PFSK-1 (cell line): ENCODE data around the gene NOC3L.

Experiments used
- FOXP2 ChIP-seq: optimal IDR thresholded peaks from 2 replicates; pipeline ENCODE3; 2011; ENCODE audit warnings: borderline replicate concordance, control low read depth, inconsistent platforms; ENCODE audit not compliant: insufficient read depth; ENCODE audit errors: extremely low read length, extremely low read depth
- POLR2AphosphoS5 ChIP-seq: IDR thresholded peaks from 2 replicates; pipeline ENCODE4 v1.6.1; 2012; ENCODE audit warnings: low read depth, mild to moderate bottlenecking, control low read depth, low read length, moderate library complexity
- SIN3A ChIP-seq: IDR thresholded peaks from 2 replicates; pipeline ENCODE4 v1.6.1; 2012; ENCODE audit warnings: mild to moderate bottlenecking, low read length, moderate library complexity, borderline replicate concordance; ENCODE audit not compliant: insufficient read depth
- TAF1 ChIP-seq: IDR thresholded peaks from 2 replicates; pipeline ENCODE4 v1.6.1; 2012; ENCODE audit warnings: low read length, control low read depth, borderline replicate concordance; ENCODE audit not compliant: insufficient read depth
- TF ChIP-seq, protein P1 (sequence below), 2 experiments: IDR thresholded peaks; 2 replicates each; pipeline versions ENCODE4 v1.6.1 to v1.8.0; 2011 to 2012; ENCODE audit warnings: low read depth in 2 of 2, low read length in 2 of 2, control low read depth in 1 of 2, inconsistent platforms in 1 of 2, mild to moderate bottlenecking in 1 of 2, moderate library complexity in 1 of 2; ENCODE audit not compliant: insufficient read depth in 1 of 2

The NOC3L gene

GRCh38 chr10:94353336-94353735 is 9.4 kb downstream of the NOC3L start:
- TF ChIP-seq, protein P1, sequence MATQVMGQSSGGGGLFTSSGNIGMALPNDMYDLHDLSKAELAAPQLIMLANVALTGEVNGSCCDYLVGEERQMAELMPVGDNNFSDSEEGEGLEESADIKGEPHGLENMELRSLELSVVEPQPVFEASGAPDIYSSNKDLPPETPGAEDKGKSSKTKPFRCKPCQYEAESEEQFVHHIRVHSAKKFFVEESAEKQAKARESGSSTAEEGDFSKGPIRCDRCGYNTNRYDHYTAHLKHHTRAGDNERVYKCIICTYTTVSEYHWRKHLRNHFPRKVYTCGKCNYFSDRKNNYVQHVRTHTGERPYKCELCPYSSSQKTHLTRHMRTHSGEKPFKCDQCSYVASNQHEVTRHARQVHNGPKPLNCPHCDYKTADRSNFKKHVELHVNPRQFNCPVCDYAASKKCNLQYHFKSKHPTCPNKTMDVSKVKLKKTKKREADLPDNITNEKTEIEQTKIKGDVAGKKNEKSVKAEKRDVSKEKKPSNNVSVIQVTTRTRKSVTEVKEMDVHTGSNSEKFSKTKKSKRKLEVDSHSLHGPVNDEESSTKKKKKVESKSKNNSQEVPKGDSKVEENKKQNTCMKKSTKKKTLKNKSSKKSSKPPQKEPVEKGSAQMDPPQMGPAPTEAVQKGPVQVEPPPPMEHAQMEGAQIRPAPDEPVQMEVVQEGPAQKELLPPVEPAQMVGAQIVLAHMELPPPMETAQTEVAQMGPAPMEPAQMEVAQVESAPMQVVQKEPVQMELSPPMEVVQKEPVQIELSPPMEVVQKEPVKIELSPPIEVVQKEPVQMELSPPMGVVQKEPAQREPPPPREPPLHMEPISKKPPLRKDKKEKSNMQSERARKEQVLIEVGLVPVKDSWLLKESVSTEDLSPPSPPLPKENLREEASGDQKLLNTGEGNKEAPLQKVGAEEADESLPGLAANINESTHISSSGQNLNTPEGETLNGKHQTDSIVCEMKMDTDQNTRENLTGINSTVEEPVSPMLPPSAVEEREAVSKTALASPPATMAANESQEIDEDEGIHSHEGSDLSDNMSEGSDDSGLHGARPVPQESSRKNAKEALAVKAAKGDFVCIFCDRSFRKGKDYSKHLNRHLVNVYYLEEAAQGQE (IDR thresholded peaks at IDR 0.05; ENCODE audit: insufficient read depth in 1 of 2, low read depth in 2 of 2, low read length in 2 of 2) = no peak
- TF ChIP-seq SIN3A (no peak), TAF1 (no peak), FOXP2 (no peak), POLR2AphosphoS5 (no peak)

DNA sequence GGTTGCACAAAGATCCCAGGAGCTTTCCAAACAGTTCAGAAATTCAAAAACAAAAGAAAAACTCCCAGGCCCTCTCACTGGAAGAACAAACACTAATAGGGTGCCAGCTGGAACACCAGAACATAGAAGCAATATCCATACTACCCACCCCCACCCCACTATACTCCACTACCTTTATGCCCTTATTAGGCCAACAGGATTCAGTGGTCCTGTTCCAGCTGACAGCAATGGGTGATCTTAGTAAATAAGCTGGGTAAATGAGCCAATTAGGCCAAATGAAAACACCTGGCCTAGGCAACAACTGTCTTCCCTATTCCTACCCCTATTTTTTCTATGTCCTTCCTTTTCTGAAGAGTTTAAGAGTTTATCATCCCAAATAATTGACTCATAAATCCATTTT is 11.7 kb downstream of the NOC3L start:
- TF ChIP-seq FOXP2 (no peak), POLR2AphosphoS5 (no peak)

DNA sequence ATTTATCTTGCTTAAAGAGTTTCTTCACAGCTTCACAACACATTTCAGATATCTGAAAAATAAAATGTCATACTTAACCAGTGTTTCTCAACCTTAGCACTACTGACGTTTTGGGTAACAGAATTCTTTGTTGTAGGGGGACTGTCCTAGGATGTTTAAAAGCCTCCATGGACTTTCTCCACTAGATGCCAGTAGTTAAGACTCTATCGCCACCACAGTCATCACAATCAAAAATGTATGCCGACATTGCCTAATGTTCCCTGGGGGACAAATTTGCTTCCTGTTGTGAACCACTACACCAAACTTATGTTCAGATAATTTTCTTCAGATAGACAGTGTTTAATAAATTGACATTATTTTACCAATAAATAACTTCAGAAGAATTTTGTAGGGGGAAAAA is 13.4 kb downstream of the NOC3L start:
- TF ChIP-seq FOXP2 (no peak), TAF1 (no peak), SIN3A (no peak), POLR2AphosphoS5 (no peak)
- TF ChIP-seq, protein P1 (IDR thresholded peaks at IDR 0.05; ENCODE audit: insufficient read depth in 1 of 2, low read depth in 2 of 2, low read length in 2 of 2) = no peak

DNA sequence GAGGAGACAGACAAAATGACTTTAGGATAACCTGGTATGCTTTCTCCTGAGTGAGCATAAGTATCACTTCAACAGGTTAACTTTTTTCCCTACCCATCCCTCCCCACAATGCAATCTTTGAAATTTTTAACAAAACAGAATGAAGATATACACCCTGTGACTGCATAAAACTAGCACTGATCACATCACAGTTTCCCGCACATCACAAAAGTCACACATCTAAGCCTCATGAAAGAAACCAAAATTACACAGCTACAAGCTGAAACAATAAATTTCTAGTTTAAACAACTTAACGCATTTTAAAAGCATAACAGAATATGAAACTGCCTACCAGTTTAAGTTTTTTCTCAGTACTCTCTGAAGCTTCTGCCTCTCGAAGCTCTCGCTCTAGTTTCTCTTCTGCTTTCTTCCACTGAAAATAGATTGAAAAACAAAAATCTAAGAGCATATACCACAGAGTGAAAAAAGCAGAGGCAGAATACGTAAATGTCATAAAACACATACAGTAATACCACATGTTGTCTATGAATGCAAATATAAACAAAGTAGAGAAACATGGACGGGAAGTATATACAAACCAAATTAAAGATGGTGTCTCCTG is 18.1 kb downstream of the NOC3L start:
- TF ChIP-seq, protein P1 (IDR thresholded peaks at IDR 0.05; ENCODE audit: insufficient read depth in 1 of 2, low read depth in 2 of 2, low read length in 2 of 2) = no peak
- TF ChIP-seq POLR2AphosphoS5 (no peak), SIN3A (no peak), TAF1 (no peak), FOXP2 (no peak)

DNA sequence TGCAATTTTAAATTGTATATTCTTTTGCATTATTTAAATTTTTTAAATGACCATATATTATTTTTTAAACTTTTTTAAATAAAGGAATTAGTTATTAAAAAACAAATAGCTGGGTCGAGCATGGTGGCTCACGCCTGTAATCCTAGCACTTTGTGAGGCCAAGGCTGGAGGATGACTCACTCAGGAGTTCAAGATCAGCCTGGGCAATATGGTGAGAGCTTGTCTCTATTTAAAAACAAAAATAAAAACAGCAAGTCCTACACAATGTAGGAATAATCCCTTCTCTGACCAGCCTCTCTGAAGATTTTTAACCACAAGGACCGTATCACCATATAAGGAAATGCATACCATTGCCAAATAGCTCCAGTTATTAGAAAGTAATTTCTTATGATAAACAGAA is 19.6 kb downstream of the NOC3L start:
- TF ChIP-seq, protein P1 (IDR thresholded peaks at IDR 0.05; ENCODE audit: insufficient read depth in 1 of 2, low read depth in 2 of 2, low read length in 2 of 2) = no peak
- TF ChIP-seq TAF1 (no peak), FOXP2 (no peak), SIN3A (no peak), POLR2AphosphoS5 (no peak)
